ENCODE results near the gene KLHL26. TPM values are rescaled to one million over a fixed set of nuclear protein-coding genes. Genes with fewer than 3 reads are reported as not detected.

The KLHL26 gene
- total RNA-seq, 1 experiment from 2014 or later = 7.5 TPM

- no peaks in the 10 kb centered on the region for H3K9me3 Mint-ChIP-seq (ENCODE audit: low read depth, unreplicated experiment)
- H3K27me3 Mint-ChIP-seq (ENCODE audit: unreplicated experiment) = no peaks in the 10 kb centered on the region
- H3K36me3 Mint-ChIP-seq (ENCODE audit: insufficient read depth, unreplicated experiment) = peaks cover 4% of the 10 kb centered on the region
- intact Hi-C loops (cut with micrococcal nuclease; ENCODE audit: unreplicated experiment) = no loop called here
- CTCF ChIA-PET = no interaction called here
- TF ChIP-seq CTCF (IDR thresholded peaks at IDR 0.05; ENCODE audit: unreplicated experiment) = no peak
- no peak for DNase-seq
- BruUV-seq (replicated peaks) = no TSS peak
- H3K4me3 Mint-ChIP-seq (ENCODE audit: low read depth, unreplicated experiment) = no peak overlapping the region
- H3K27ac Mint-ChIP-seq (ENCODE audit: unreplicated experiment) = no peak overlapping the region
- H3K4me1 Mint-ChIP-seq (ENCODE audit: low read depth, unreplicated experiment) = no peaks in the 10 kb centered on the region
These were observed 82.1 kb downstream of the KLHL26 start for GRCh38 chr19:18718846-18719458.

GRCh38 chr19:18719541-18719940 lies 82.7 kb downstream of the KLHL26 start:
- Mint-ChIP-seq H3K27me3 (ENCODE audit: unreplicated experiment) (no peaks in the 10 kb centered on the region), H3K27ac (ENCODE audit: unreplicated experiment) (no peak overlapping the region), H3K4me1 (ENCODE audit: low read depth, unreplicated experiment) (no peaks in the 10 kb centered on the region), H3K9me3 (ENCODE audit: low read depth, unreplicated experiment) (no peaks in the 10 kb centered on the region), H3K4me3 (ENCODE audit: low read depth, unreplicated experiment) (no peak overlapping the region), H3K36me3 (ENCODE audit: insufficient read depth, unreplicated experiment) (peaks cover 4% of the 10 kb centered on the region)
- no peak for TF ChIP-seq CTCF (IDR thresholded peaks at IDR 0.05; ENCODE audit: unreplicated experiment)
- intact Hi-C loops (cut with micrococcal nuclease; ENCODE audit: unreplicated experiment) = no loop called here
- no peak for DNase-seq
- CTCF ChIA-PET = no interaction called here
- no TSS peak for BruUV-seq (replicated peaks)

Other genes starting within 250 kb of the KLHL26 start
- gene LRRC25, start 239.4 kb upstream of the KLHL26 start, total RNA-seq (2022) = not detected in 2 replicates
- 38.8 and 51.5 TPM in 2 replicates for gene SSBP4, start 217.6 kb upstream of the KLHL26 start, total RNA-seq (2022)
- gene ISYNA1, start 198.9 kb upstream of the KLHL26 start, total RNA-seq (2022) = 94.9 and 114 TPM in 2 replicates
- gene ELL, start 115.0 kb upstream of the KLHL26 start, total RNA-seq (2022) = 11.0 and 12.5 TPM in 2 replicates
- 123 and 126 TPM in 2 replicates for gene FKBP8, start 93.5 kb upstream of the KLHL26 start, total RNA-seq (2022)
- gene KXD1, start 79.2 kb upstream of the KLHL26 start, total RNA-seq (2022) = 61.0 and 61.5 TPM in 2 replicates
- 620 and 627 TPM in 2 replicates for gene UBA52, start 65.2 kb upstream of the KLHL26 start, total RNA-seq (2022)
- gene REX1BD, start 48.2 kb upstream of the KLHL26 start, total RNA-seq (2022) = 39.9 and 40.1 TPM in 2 replicates
- gene CRLF1, start 30.2 kb upstream of the KLHL26 start, total RNA-seq (2022) = 1.1 TPM in 1 of 2 replicates, not detected in the other
- 0.71 TPM in 1 of 2 replicates, not detected in the other for gene TMEM59L, start 24.2 kb upstream of the KLHL26 start, total RNA-seq (2022)
- 8.5 and 9.4 TPM in 2 replicates for gene CRTC1, start 46.7 kb downstream of the KLHL26 start, total RNA-seq (2022)
- gene COMP, start 154.3 kb downstream of the KLHL26 start, total RNA-seq (2022) = 0.12 TPM in 1 of 2 replicates, not detected in the other
- 57.1 and 62.0 TPM in 2 replicates for gene UPF1, start 194.9 kb downstream of the KLHL26 start, total RNA-seq (2022)

Measured in Calu3 (cell line).